HFFc6 (cell line): ENCODE data around the gene GINM1. TPM values are rescaled to one million over a fixed set of nuclear protein-coding genes. Genes with fewer than 3 reads are reported as not detected.

Source experiments
- DNase-seq: peaks from one replicate; pipeline ENCODE4 v3.0.0-alpha.2; 2018
- H3K27ac Mint-ChIP-seq: 2 replicates; pipeline ENCODE4 v1.8.0; 2020; ENCODE audit warnings: mild to moderate bottlenecking, mixed read lengths
- H3K27me3 Mint-ChIP-seq: 2 replicates; pipeline ENCODE4 v1.8.0; 2021; ENCODE audit warnings: mild to moderate bottlenecking, moderate library complexity, mixed read lengths; ENCODE audit not compliant: insufficient read depth
- H3K36me3 Mint-ChIP-seq: 2 replicates; pipeline ENCODE4 v1.8.0; 2021; ENCODE audit warnings: low read depth, mixed read lengths
- H3K4me1 Mint-ChIP-seq: 2 replicates; pipeline ENCODE4 v1.8.0; 2020; ENCODE audit warnings: low read depth, mixed read lengths
- H3K4me3 Mint-ChIP-seq: 2 replicates; pipeline ENCODE4 v1.8.0; 2020; ENCODE audit warnings: mild to moderate bottlenecking, moderate library complexity, mixed read lengths
- H3K9me3 Mint-ChIP-seq: 2 replicates; pipeline ENCODE4 v1.8.0; 2020; ENCODE audit warnings: mild to moderate bottlenecking, mixed read lengths
- CTCF ChIP-seq: fragments of 200-600 bp; sonication (generic); IDR thresholded peaks from 2 replicates; pipeline ENCODE4 v1.5.0; 2021; ENCODE audit warnings: antibody characterized with exemption, mild to moderate bottlenecking
- long read RNA-seq: library from polyadenylated mRNA; unstranded; transcript quantifications from one replicate; pipeline ENCODE4 v2.0.0, GENCODE V29; 2019
- total RNA-seq, 6 experiments: library from RNA; stranded (reverse); fragmentation: NEBNext Ultra II Directional; extraction: Animal tissue kit (Norgen Biotek cat#: 25700); gene quantifications; 2 replicates in 1 of 6; 3 replicates in 5 of 6; pipeline ENCODE4 v1.2.3, GENCODE V29; 2021

Gene GINM1
- total RNA-seq: 10 to 100 TPM; 60.9 to 69.3 (median 63.7) TPM
- long read RNA-seq, transcript GINM1-201 (8 exons, 2,024 nt): major isoform, 87 of 99 reads
- long read RNA-seq, partial matches to known transcripts: 7 of 99 reads
- long read RNA-seq, other reads (novel, unspliced or antisense): 5 of 99 reads

GRCh38 chr6:149565527-149566409 lies at the start of gene GINM1:
Gene GINM1 (plus strand): TSS chr6:149566375. CDS start chr6:149566415, 40 bp downstream.
- Mint-ChIP-seq H3K9me3 (no peaks in the 10 kb centered on the region), H3K27me3 (no peaks in the 10 kb centered on the region), H3K27ac (peak within 1 kb of the TSS; percentile 84), H3K4me3 (peak within 1 kb of the TSS; percentile 91), H3K36me3 (no peaks in the 10 kb centered on the region), H3K4me1 (peaks cover 34% of the 10 kb centered on the region)
- peak; percentile 91 for DNase-seq
- TF ChIP-seq CTCF: peak; percentile 80

GRCh38 chr6:149529650-149530049 lies 36.5 kb upstream of the GINM1 start:
- Mint-ChIP-seq H3K27me3 (no peaks in the 10 kb centered on the region; the same call in 1 of the 2 replicates), H3K9me3 (no peaks in the 10 kb centered on the region), H3K4me3 (no peak overlapping the region), H3K36me3 (peaks cover 24% of the 10 kb centered on the region), H3K27ac (no peak overlapping the region), H3K4me1 (no peaks in the 10 kb centered on the region)
- DNase-seq: no peak
- TF ChIP-seq CTCF: no peak

- no peaks in the 10 kb centered on the region; the same call in 1 of the 2 replicates for H3K27me3 Mint-ChIP-seq
- H3K27ac Mint-ChIP-seq: no peak overlapping the region
- H3K9me3 Mint-ChIP-seq: no peaks in the 10 kb centered on the region
- peaks cover 34% of the 10 kb centered on the region for H3K36me3 Mint-ChIP-seq
- H3K4me1 Mint-ChIP-seq: no peaks in the 10 kb centered on the region
- TF ChIP-seq CTCF: no peak
- DNase-seq: no peak
- H3K4me3 Mint-ChIP-seq: no peak overlapping the region
These were observed 31.4 kb upstream of the GINM1 start for GRCh38 chr6:149534742-149535141.

GRCh38 chr6:149541139-149541538 lies 25.0 kb upstream of the GINM1 start:
- Mint-ChIP-seq H3K4me1 (peaks cover 32% of the 10 kb centered on the region), H3K9me3 (no peaks in the 10 kb centered on the region), H3K27me3 (no peaks in the 10 kb centered on the region; the same call in none of the 2 replicates), H3K4me3 (no peak overlapping the region), H3K27ac (no peak overlapping the region), H3K36me3 (peaks cover 19% of the 10 kb centered on the region)
- TF ChIP-seq CTCF: no peak
- no peak for DNase-seq

- Mint-ChIP-seq H3K9me3 (no peaks in the 10 kb centered on the region), H3K27me3 (no peaks in the 10 kb centered on the region; the same call in none of the 2 replicates), H3K27ac (peak overlapping the region; percentile 100), H3K36me3 (peaks cover 7% of the 10 kb centered on the region), H3K4me1 (peaks cover 37% of the 10 kb centered on the region), H3K4me3 (peak overlapping the region; percentile 90)
- no peak for DNase-seq
- TF ChIP-seq CTCF: no peak; the same call in none of the 2 replicates
These were observed 21.4 kb upstream of the GINM1 start for GRCh38 chr6:149544646-149545257.
